GM11168 (cell line): ENCODE measurements around the gene OR3A2.
"Not testable (repeated sequence)": the region's sequence is repeated elsewhere in the genome, so short reads cannot be mapped to it uniquely, and the experiment has no call there.

Source experiments
- in situ Hi-C: fragments of 300-500 bp; cut with MboI; formaldehyde crosslinking; loops from one replicate; pipeline ENCODE4 v1.12.0; 2022; ENCODE audit warnings: low sequenced_read_pairs; ENCODE audit not compliant: unreplicated experiment

Gene OR3A2

DNA sequence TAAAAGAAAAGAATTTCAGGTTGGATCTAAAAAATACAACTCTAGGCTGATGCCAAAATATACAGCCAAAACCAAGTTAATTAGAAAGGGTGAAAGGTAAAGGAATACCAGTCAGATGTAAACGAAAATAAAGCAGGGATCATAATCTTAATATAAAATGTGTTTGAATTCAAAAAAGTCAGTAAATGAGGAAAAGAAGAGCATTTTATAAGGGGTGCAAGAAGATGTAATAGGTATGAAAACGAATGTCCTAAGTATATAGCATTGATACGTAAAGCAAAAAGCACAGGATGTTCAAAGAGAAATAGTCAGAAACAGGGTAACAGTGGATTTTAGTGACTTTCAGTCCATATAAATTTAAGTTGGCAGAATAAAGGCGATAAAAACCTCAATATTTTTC, 90.5 kb downstream of the OR3A2 start:
- in situ Hi-C loops: no loop called here

GRCh38 chr17:3293548-3293947, 92.6 kb downstream of the OR3A2 start:
- in situ Hi-C loops: not testable (repeated sequence)

- in situ Hi-C loops: no loop called here
These were observed 103.2 kb downstream of the OR3A2 start for GRCh38 chr17:3282901-3283300.

GRCh38 chr17:3276126-3276525, 110.0 kb downstream of the OR3A2 start:
- in situ Hi-C loops: no loop called here

DNA sequence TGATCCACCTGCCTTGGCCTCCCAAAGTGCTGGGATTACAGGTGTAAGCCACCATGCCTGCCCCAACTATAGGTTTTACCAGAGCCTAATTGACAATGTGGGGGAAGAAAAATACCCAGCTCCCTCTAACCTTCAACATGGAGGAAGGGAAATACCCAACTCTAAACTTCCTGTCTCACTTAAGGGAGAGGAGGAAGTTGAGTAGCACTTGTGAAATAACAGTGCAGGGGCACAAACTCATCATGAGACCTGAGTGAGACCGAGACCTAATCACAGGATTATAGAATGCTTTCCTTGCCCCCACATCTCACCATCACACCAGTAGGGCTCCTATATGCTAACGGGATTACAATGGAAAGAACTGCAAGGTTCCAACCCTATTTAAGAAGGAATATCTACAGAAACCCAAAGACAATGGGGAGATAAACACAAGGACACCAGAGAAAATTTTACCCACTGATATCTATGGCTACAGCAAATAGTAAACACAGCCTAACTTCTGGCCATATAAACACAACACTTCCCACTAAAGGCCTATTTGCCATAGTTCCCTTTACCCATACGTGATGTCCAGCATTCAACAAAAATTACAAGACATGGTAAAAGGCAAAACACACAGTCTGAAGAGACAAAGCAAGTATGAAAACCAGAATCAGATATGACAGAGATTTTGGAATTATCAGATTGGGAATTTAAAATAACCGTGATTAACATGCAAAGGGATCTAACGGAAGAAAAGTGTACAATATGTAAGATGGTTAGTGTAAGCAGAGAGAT, 114.8 kb downstream of the OR3A2 start:
- in situ Hi-C loops: no loop called here

GRCh38 chr17:3260600-3260999, 125.5 kb downstream of the OR3A2 start:
- in situ Hi-C loops: no loop called here

DNA sequence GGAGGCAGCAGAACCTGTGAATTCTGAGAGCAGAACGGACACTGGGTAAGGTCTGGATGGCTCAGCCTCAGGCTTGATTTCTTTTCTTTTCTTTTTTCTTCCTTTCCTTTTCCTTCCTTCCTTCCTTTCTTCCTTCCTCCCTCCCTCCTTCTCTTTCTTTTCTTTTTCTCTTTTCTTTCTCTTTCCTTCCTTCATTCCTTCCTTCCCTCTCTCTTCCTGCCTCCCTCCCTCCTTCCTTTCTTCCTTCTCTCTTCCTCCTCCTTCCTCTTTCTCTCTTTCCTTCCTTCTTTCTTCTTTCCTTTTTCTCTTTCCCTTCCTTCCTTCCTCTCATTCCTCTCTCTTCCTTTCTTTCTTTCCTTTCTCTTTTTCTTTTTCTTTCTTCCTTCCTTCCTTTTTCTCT, 125.9 kb downstream of the OR3A2 start:
- in situ Hi-C loops: no loop called here

GRCh38 chr17:3256575-3256974, 129.5 kb downstream of the OR3A2 start:
- in situ Hi-C loops: no loop called here

DNA sequence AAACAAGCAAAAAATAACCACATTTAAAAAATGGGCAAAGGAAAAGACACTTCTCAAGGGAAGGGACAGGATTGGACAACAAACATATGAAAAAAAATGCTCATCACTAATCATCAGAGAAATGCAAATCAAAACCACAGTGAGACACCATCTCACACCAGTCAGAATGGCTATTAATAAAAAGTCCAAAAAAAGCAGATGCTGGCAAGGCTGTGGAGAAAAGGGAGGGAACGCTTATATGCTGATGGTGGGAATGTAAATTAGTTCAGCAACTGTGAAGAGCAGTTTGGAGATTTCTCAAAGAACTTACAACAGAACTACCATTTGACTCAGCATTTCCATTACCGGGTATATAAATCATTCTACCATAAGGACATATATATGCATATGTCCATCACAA, 137.1 kb downstream of the OR3A2 start:
- in situ Hi-C loops: not testable (repeated sequence)

GRCh38 chr17:3244841-3245240, 141.3 kb downstream of the OR3A2 start:
- in situ Hi-C loops: not testable (repeated sequence)

DNA sequence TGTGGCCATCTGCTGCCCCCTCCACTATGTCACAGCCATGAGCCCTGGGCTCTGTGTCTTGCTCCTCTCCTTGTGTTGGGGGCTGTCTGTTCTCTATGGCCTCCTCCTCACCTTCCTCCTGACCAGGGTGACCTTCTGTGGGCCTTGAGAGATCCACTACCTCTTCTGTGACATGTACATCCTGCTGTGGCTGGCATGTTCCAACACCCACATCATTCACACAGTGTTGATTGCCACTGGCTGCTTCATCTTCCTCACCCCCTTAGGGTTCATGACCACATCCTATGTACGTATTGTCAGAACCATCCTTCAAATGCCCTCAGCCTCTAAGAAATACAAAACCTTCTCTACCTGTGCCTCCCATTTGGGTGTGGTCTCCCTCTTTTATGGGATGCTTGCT, 145.1 kb downstream of the OR3A2 start:
- in situ Hi-C loops: not testable (repeated sequence)

- in situ Hi-C loops: not testable (repeated sequence)
These were observed 147.4 kb downstream of the OR3A2 start for GRCh38 chr17:3238685-3239084.

DNA sequence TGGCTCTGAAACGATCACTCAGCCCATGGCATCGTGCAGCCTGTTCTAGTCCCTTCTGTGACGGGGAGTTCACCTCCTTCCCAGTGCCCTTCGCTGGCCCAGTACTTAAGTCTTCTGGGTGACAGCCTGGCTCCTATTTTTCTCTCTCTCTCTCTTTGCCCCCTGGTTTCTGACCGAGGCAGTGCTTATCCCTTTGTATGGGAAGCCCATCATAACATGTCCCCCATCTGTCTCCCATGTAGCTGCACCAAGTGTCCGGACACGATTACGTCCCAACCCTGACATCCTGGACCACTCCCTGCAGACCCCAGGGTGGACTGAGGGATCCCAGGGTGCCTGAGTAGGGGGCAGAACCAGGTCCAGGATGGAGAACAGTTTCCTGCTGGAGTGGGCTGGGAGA, 153.8 kb downstream of the OR3A2 start:
- in situ Hi-C loops: loop anchor here (5.0 kb wide), 1 partner anchor 160 kb away; no protein-coding TSS in a partner anchor
